ENCODE results near the gene RDH14. TPM values are rescaled to one million over a fixed set of nuclear protein-coding genes. Genes with fewer than 3 reads are reported as not detected.

RDH14 gene
- total and polyA plus RNA-seq, 3 experiments from 2014 or later: 16.9 to 44.3 (median 18.1) TPM

- no peak overlapping the region for H3K4me3 ChIP-seq (ENCODE audit: low read length)
- Mint-ChIP-seq H3K27ac (no peak overlapping the region), H3K27me3 (no peaks in the 10 kb centered on the region), H3K9me3 (peaks cover 0 to 11% (median 4%) of the 10 kb centered on the region in 5 donors), H3K4me1 (peaks cover 0 to 2% (median 0%) of the 10 kb centered on the region in 3 donors), H3K36me3 (peaks cover 15 to 42% (median 23%) of the 10 kb centered on the region in 3 donors), H3K4me3 (no peak overlapping the region)
- no peaks in the 10 kb centered on the region for H3K9me3 ChIP-seq (ENCODE audit: low read length)
- DNase-seq: no peak
- ChIA-PET POLR2A (no interaction called here), CTCF (no interaction called here)
- H3K27ac ChIP-seq (ENCODE audit: low read depth, low read length): no peak overlapping the region
- H3K36me3 ChIP-seq (ENCODE audit: insufficient read depth, low read length): no peaks in the 10 kb centered on the region
- H3K4me1 ChIP-seq (ENCODE audit: insufficient read depth, low read length): no peaks in the 10 kb centered on the region
- no peaks in the 10 kb centered on the region for H3K27me3 ChIP-seq (ENCODE audit: insufficient read depth, low read length, poor library complexity, severe bottlenecking)
Measured at GRCh38 chr2:18588049-18588448, 27.6 kb upstream of the RDH14 start.

GRCh38 chr2:18585526-18585925 is 25.1 kb upstream of the RDH14 start:
- DNase-seq: no peak
- Mint-ChIP-seq H3K9me3 (peaks cover 0 to 14% (median 3%) of the 10 kb centered on the region in 5 donors), H3K27ac (peak overlapping the region in 1 of 8 donors; percentile 55), H3K4me3 (no peak overlapping the region), H3K36me3 (peaks cover 15 to 38% (median 18%) of the 10 kb centered on the region in 3 donors), H3K27me3 (no peaks in the 10 kb centered on the region), H3K4me1 (peaks cover 0 to 2% (median 0%) of the 10 kb centered on the region in 3 donors)
- Histone ChIP-seq H3K9me3 (ENCODE audit: low read length) (no peaks in the 10 kb centered on the region), H3K27me3 (ENCODE audit: insufficient read depth, low read length, poor library complexity, severe bottlenecking) (no peaks in the 10 kb centered on the region), H3K27ac (ENCODE audit: low read depth, low read length) (no peak overlapping the region), H3K4me1 (ENCODE audit: insufficient read depth, low read length) (no peaks in the 10 kb centered on the region), H3K4me3 (ENCODE audit: low read length) (no peak overlapping the region), H3K36me3 (ENCODE audit: insufficient read depth, low read length) (no peaks in the 10 kb centered on the region)
- CTCF ChIA-PET: no interaction called here
- POLR2A ChIA-PET: no interaction called here

GRCh38 chr2:18584608-18584954 is 24.1 kb upstream of the RDH14 start:
- H3K27me3 Mint-ChIP-seq: no peaks in the 10 kb centered on the region
- no peaks in the 10 kb centered on the region for H3K9me3 ChIP-seq (ENCODE audit: low read length)
- no peak overlapping the region for H3K4me3 Mint-ChIP-seq
- POLR2A ChIA-PET: no interaction called here
- H3K9me3 Mint-ChIP-seq: peaks cover 0 to 14% (median 3%) of the 10 kb centered on the region in 5 donors
- no peak overlapping the region for H3K27ac Mint-ChIP-seq
- no peak for DNase-seq
- CTCF ChIA-PET: no interaction called here
- H3K4me3 ChIP-seq (ENCODE audit: low read length): no peak overlapping the region
- no peaks in the 10 kb centered on the region for H3K4me1 ChIP-seq (ENCODE audit: insufficient read depth, low read length)
- H3K36me3 ChIP-seq (ENCODE audit: insufficient read depth, low read length): no peaks in the 10 kb centered on the region
- H3K27me3 ChIP-seq (ENCODE audit: insufficient read depth, low read length, poor library complexity, severe bottlenecking): no peaks in the 10 kb centered on the region
- peaks cover 15 to 39% (median 17%) of the 10 kb centered on the region in 3 donors for H3K36me3 Mint-ChIP-seq
- no peak overlapping the region for H3K27ac ChIP-seq (ENCODE audit: low read depth, low read length)
- peaks cover 0 to 2% (median 0%) of the 10 kb centered on the region in 3 donors for H3K4me1 Mint-ChIP-seq

GRCh38 chr2:18583905-18584607 is 23.6 kb upstream of the RDH14 start:
- no peak for DNase-seq
- Mint-ChIP-seq H3K27me3 (no peaks in the 10 kb centered on the region), H3K9me3 (peaks cover 0 to 18% (median 7%) of the 10 kb centered on the region in 5 donors), H3K36me3 (peaks cover 15 to 40% (median 17%) of the 10 kb centered on the region in 3 donors), H3K4me1 (peaks cover 0 to 2% (median 0%) of the 10 kb centered on the region in 3 donors), H3K4me3 (no peak overlapping the region), H3K27ac (no peak overlapping the region)
- ChIA-PET CTCF (no interaction called here), POLR2A (no interaction called here)
- no peak overlapping the region for H3K27ac ChIP-seq (ENCODE audit: low read depth, low read length)
- no peaks in the 10 kb centered on the region for H3K36me3 ChIP-seq (ENCODE audit: insufficient read depth, low read length)
- no peaks in the 10 kb centered on the region for H3K4me1 ChIP-seq (ENCODE audit: insufficient read depth, low read length)
- no peak overlapping the region for H3K4me3 ChIP-seq (ENCODE audit: low read length)
- no peaks in the 10 kb centered on the region for H3K9me3 ChIP-seq (ENCODE audit: low read length)
- H3K27me3 ChIP-seq (ENCODE audit: insufficient read depth, low read length, poor library complexity, severe bottlenecking): no peaks in the 10 kb centered on the region

GRCh38 chr2:18580606-18581005 is 20.2 kb upstream of the RDH14 start:
- H3K36me3 ChIP-seq (ENCODE audit: insufficient read depth, low read length): no peaks in the 10 kb centered on the region
- H3K9me3 ChIP-seq (ENCODE audit: low read length): no peaks in the 10 kb centered on the region
- CTCF ChIA-PET: no interaction called here
- Mint-ChIP-seq H3K9me3 (peaks cover 10 to 34% (median 25%) of the 10 kb centered on the region in 5 donors), H3K4me1 (no peaks in the 10 kb centered on the region), H3K36me3 (peaks cover 15 to 60% (median 22%) of the 10 kb centered on the region in 3 donors), H3K27me3 (no peaks in the 10 kb centered on the region), H3K4me3 (no peak overlapping the region), H3K27ac (no peak overlapping the region)
- H3K4me1 ChIP-seq (ENCODE audit: insufficient read depth, low read length): no peaks in the 10 kb centered on the region
- H3K27me3 ChIP-seq (ENCODE audit: insufficient read depth, low read length, poor library complexity, severe bottlenecking): no peaks in the 10 kb centered on the region
- H3K4me3 ChIP-seq (ENCODE audit: low read length): no peak overlapping the region
- no peak for DNase-seq
- H3K27ac ChIP-seq (ENCODE audit: low read depth, low read length): no peak overlapping the region
- POLR2A ChIA-PET: no interaction called here

GRCh38 chr2:18578033-18578432 is 17.6 kb upstream of the RDH14 start:
- Histone ChIP-seq H3K36me3 (ENCODE audit: insufficient read depth, low read length) (no peaks in the 10 kb centered on the region), H3K27ac (ENCODE audit: low read depth, low read length) (no peak overlapping the region), H3K27me3 (ENCODE audit: insufficient read depth, low read length, poor library complexity, severe bottlenecking) (no peaks in the 10 kb centered on the region), H3K4me1 (ENCODE audit: insufficient read depth, low read length) (no peaks in the 10 kb centered on the region), H3K4me3 (ENCODE audit: low read length) (no peak overlapping the region), H3K9me3 (ENCODE audit: low read length) (no peaks in the 10 kb centered on the region)
- Mint-ChIP-seq H3K27me3 (no peaks in the 10 kb centered on the region), H3K27ac (no peak overlapping the region), H3K9me3 (peaks cover 10 to 33% (median 22%) of the 10 kb centered on the region in 5 donors), H3K4me3 (no peak overlapping the region), H3K4me1 (no peaks in the 10 kb centered on the region), H3K36me3 (peaks cover 12 to 61% (median 23%) of the 10 kb centered on the region in 3 donors)
- CTCF ChIA-PET: no interaction called here
- POLR2A ChIA-PET: no interaction called here
- DNase-seq: no peak

- Histone ChIP-seq H3K27ac (ENCODE audit: low read depth, low read length) (no peak overlapping the region), H3K4me1 (ENCODE audit: insufficient read depth, low read length) (peaks cover 2% of the 10 kb centered on the region), H3K27me3 (ENCODE audit: insufficient read depth, low read length, poor library complexity, severe bottlenecking) (no peaks in the 10 kb centered on the region), H3K36me3 (ENCODE audit: insufficient read depth, low read length) (no peaks in the 10 kb centered on the region), H3K4me3 (ENCODE audit: low read length) (no peak overlapping the region), H3K9me3 (ENCODE audit: low read length) (no peaks in the 10 kb centered on the region)
- no peak overlapping the region for H3K27ac Mint-ChIP-seq
- ChIA-PET CTCF (no interaction called here), POLR2A (no interaction called here)
- H3K9me3 Mint-ChIP-seq: peaks cover 2 to 15% (median 13%) of the 10 kb centered on the region in 5 donors
- no peak for DNase-seq
- peaks cover 5 to 10% (median 5%) of the 10 kb centered on the region in 3 donors for H3K4me1 Mint-ChIP-seq
- no peak overlapping the region for H3K4me3 Mint-ChIP-seq
- H3K27me3 Mint-ChIP-seq: no peaks in the 10 kb centered on the region
- peaks cover 32 to 68% (median 63%) of the 10 kb centered on the region in 3 donors for H3K36me3 Mint-ChIP-seq
Measured at GRCh38 chr2:18566145-18566769, 5.8 kb upstream of the RDH14 start.

- peaks cover 31% of the 10 kb centered on the region for H3K4me1 ChIP-seq (ENCODE audit: insufficient read depth, low read length)
- Mint-ChIP-seq H3K4me3 (peak overlapping the region; percentile 90 to 97 (median 91)), H3K4me1 (peaks cover 37 to 55% (median 50%) of the 10 kb centered on the region in 3 donors), H3K36me3 (peaks cover 16 to 46% (median 25%) of the 10 kb centered on the region in 3 donors), H3K9me3 (peaks cover 2 to 13% (median 11%) of the 10 kb centered on the region in 5 donors), H3K27ac (peak overlapping the region; percentile 91 to 99 (median 96)), H3K27me3 (peaks cover 0 to 2% of the 10 kb centered on the region in 2 donors)
- peak overlapping the region; percentile 80 for H3K4me3 ChIP-seq (ENCODE audit: low read length)
- DNase-seq: no peak
- ChIA-PET POLR2A (interaction anchor here (0.6 to 2.2 kb wide), 6 partner anchors 14 to 1429 kb away, joined by 3 to 17 read pairs (median 8); partner anchors contain the start of genes OSR1, TTC32 and WDR35), CTCF (interaction anchor here (0.9 to 1.7 kb wide), 2 partner anchors 790 to 1302 kb away, joined by 3 to 5 read pairs; no protein-coding TSS in a partner anchor)
- H3K9me3 ChIP-seq (ENCODE audit: low read length): no peaks in the 10 kb centered on the region
- no peaks in the 10 kb centered on the region for H3K27me3 ChIP-seq (ENCODE audit: insufficient read depth, low read length, poor library complexity, severe bottlenecking)
- H3K27ac ChIP-seq (ENCODE audit: low read depth, low read length): peak overlapping the region; percentile 84
- no peaks in the 10 kb centered on the region for H3K36me3 ChIP-seq (ENCODE audit: insufficient read depth, low read length)
Measured at GRCh38 chr2:18560797-18561085, 288 bp upstream of the RDH14 start.
